Panc1 (cell line): Measurements from ENCODE around the gene LRIG2. TPM values are rescaled to one million over a fixed set of nuclear protein-coding genes. Genes with fewer than 3 reads are reported as not detected.

Experiments used
- ATAC-seq: fragments of 200-7000 bp; cut with Tn5 transposase; 2 replicates; pipeline ENCODE4 v1.9.1; 2020; ENCODE audit warnings: mild to moderate bottlenecking, moderate library complexity
- BruUV-seq: library from RNA; stranded (reverse); fragments of 400-500 nt; replicated peaks from 2 replicates; lab custom pipeline; 2021; lab: Mats Ljungman, UMichigan
- CTCF ChIA-PET: fragments of 300-600 bp; sonication (Branson Sonifier 250); formaldehyde crosslinking; loops from one replicate; lab custom pipeline; 2022; ENCODE audit warnings: antibody characterized with exemption; lab: Charles Lee
- POLR2A ChIA-PET: fragments of 300-600 bp; sonication (Branson Sonifier 250); formaldehyde crosslinking; loops from one replicate; lab custom pipeline; 2022; ENCODE audit warnings: antibody characterized with exemption; lab: Charles Lee
- DNase-seq: peaks from one replicate; pipeline ENCODE4 v3.0.0-alpha.2; 2010; ENCODE audit warnings: low read depth, low spot score
- H3K27ac ChIP-seq: 2 replicates; pipeline ENCODE4 v1.5.1; 2011; ENCODE audit warnings: mild to moderate bottlenecking, low read length, inconsistent platforms
- H3K27me3 ChIP-seq: fragments of 200-500 bp; sonication (Bioruptor generic); 2 replicates; pipeline ENCODE4 v1.6.0; 2014; ENCODE audit warnings: low read length, inconsistent platforms; ENCODE audit not compliant: control insufficient read depth, insufficient read depth
- H3K36me3 ChIP-seq: fragments of 200-500 bp; sonication (Bioruptor generic); 2 replicates; pipeline ENCODE4 v1.5.1; 2014; ENCODE audit warnings: inconsistent platforms, mild to moderate bottlenecking, low read length, moderate library complexity; ENCODE audit not compliant: control insufficient read depth, insufficient read depth
- H3K4me1 ChIP-seq: 2 replicates; pipeline ENCODE4 v1.5.1; 2011; ENCODE audit warnings: inconsistent platforms, mild to moderate bottlenecking, low read length, moderate library complexity; ENCODE audit not compliant: control insufficient read depth, insufficient read depth
- H3K4me3 ChIP-seq, 2 experiments: 2 replicates each; pipeline ENCODE4 v1.5.1; 2011 to 2012; ENCODE audit warnings: low read depth in 2 of 2, low read length in 2 of 2, mild to moderate bottlenecking in 2 of 2, inconsistent platforms in 1 of 2, moderate library complexity in 1 of 2
- H3K9me3 ChIP-seq: fragments of 200-500 bp; sonication (Bioruptor generic); 2 replicates; pipeline ENCODE4 v1.5.1; 2014; ENCODE audit warnings: low read depth, mild to moderate bottlenecking, inconsistent platforms, low read length, moderate library complexity; ENCODE audit not compliant: control insufficient read depth, insufficient read depth
- POLR2AphosphoS5 ChIP-seq: IDR thresholded peaks from 2 replicates; pipeline ENCODE4 v1.6.1; 2012; ENCODE audit warnings: mild to moderate bottlenecking, low read depth, low read length, moderate library complexity
- SIN3A ChIP-seq: IDR thresholded peaks from 2 replicates; pipeline ENCODE4 v1.6.1; 2012; ENCODE audit warnings: low read depth, mild to moderate bottlenecking, low read length, moderate library complexity, borderline replicate concordance; ENCODE audit not compliant: insufficient read depth
- TCF7L2 ChIP-seq: IDR thresholded peaks from 2 replicates; pipeline ENCODE4 v1.6.1; 2011; ENCODE audit warnings: mild to moderate bottlenecking, low read depth, low read length, inconsistent platforms
- in situ Hi-C: cut with HindIII; loops from 2 replicates; pipeline ENCODE4 v1.10.0; 2016; ENCODE audit warnings: low sequenced_read_pairs, low pct_unique_long_range_greater_than_20kb
- intact Hi-C: fragments of 100-400 bp; cut with micrococcal nuclease; formaldehyde crosslinking; loops from one replicate; pipeline ENCODE4 v1.10.0; 2022; ENCODE audit not compliant: unreplicated experiment
- total RNA-seq: library from RNA; stranded (reverse); gene quantifications from one replicate; pipeline ENCODE4 v1.2.1, GENCODE V29; 2021; ENCODE audit not compliant: unreplicated experiment
- TF ChIP-seq, protein P1 (sequence below): fragments of 450-650 bp; IDR thresholded peaks from 2 replicates; pipeline ENCODE4 v1.5.1; 2017; ENCODE audit warnings: mild to moderate bottlenecking
- TF ChIP-seq, protein P2 (sequence below), 2 experiments: IDR thresholded peaks; 2 replicates each; pipeline ENCODE4 v1.6.1; 2011 to 2012; ENCODE audit warnings: low read depth in 2 of 2, control low read depth in 1 of 2, low read length in 1 of 2, mild to moderate bottlenecking in 1 of 2, moderate library complexity in 1 of 2; ENCODE audit not compliant: insufficient read depth in 1 of 2

LRIG2 gene
- total RNA-seq, 1 experiment from 2014 or later: 8.9 TPM

DNA sequence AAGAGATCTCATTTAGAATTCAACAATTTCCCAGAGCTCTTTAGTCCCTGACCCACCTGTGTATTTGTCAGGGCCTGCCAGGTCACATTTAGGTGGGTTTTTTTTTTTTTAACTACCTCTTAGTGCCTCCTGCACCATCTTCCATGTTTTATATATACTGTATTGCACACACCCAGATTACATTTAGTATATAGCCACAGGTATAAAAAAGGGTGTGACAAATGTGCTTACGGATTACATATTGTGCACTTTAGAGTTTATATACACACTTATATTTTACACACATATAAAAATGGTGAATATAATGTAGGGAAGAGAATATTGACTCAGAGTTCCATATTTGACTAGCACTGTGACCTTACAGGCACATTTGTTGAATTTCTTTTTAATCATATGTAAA lies 17.4 kb upstream of the LRIG2 start:
- intact Hi-C loops: no loop called here
- TF ChIP-seq TCF7L2 (no peak), POLR2AphosphoS5 (no peak), SIN3A (no peak)
- TF ChIP-seq, protein P1, sequence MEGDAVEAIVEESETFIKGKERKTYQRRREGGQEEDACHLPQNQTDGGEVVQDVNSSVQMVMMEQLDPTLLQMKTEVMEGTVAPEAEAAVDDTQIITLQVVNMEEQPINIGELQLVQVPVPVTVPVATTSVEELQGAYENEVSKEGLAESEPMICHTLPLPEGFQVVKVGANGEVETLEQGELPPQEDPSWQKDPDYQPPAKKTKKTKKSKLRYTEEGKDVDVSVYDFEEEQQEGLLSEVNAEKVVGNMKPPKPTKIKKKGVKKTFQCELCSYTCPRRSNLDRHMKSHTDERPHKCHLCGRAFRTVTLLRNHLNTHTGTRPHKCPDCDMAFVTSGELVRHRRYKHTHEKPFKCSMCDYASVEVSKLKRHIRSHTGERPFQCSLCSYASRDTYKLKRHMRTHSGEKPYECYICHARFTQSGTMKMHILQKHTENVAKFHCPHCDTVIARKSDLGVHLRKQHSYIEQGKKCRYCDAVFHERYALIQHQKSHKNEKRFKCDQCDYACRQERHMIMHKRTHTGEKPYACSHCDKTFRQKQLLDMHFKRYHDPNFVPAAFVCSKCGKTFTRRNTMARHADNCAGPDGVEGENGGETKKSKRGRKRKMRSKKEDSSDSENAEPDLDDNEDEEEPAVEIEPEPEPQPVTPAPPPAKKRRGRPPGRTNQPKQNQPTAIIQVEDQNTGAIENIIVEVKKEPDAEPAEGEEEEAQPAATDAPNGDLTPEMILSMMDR: no peak
- TF ChIP-seq, protein P2, sequence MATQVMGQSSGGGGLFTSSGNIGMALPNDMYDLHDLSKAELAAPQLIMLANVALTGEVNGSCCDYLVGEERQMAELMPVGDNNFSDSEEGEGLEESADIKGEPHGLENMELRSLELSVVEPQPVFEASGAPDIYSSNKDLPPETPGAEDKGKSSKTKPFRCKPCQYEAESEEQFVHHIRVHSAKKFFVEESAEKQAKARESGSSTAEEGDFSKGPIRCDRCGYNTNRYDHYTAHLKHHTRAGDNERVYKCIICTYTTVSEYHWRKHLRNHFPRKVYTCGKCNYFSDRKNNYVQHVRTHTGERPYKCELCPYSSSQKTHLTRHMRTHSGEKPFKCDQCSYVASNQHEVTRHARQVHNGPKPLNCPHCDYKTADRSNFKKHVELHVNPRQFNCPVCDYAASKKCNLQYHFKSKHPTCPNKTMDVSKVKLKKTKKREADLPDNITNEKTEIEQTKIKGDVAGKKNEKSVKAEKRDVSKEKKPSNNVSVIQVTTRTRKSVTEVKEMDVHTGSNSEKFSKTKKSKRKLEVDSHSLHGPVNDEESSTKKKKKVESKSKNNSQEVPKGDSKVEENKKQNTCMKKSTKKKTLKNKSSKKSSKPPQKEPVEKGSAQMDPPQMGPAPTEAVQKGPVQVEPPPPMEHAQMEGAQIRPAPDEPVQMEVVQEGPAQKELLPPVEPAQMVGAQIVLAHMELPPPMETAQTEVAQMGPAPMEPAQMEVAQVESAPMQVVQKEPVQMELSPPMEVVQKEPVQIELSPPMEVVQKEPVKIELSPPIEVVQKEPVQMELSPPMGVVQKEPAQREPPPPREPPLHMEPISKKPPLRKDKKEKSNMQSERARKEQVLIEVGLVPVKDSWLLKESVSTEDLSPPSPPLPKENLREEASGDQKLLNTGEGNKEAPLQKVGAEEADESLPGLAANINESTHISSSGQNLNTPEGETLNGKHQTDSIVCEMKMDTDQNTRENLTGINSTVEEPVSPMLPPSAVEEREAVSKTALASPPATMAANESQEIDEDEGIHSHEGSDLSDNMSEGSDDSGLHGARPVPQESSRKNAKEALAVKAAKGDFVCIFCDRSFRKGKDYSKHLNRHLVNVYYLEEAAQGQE (IDR thresholded peaks at IDR 0.05; ENCODE audit: insufficient read depth in 1 of 2, low read depth in 2 of 2, low read length in 1 of 2): no peak
- ATAC-seq (no peak), DNase-seq (no peak)
- H3K36me3 ChIP-seq: no peaks in the 10 kb centered on the region
- H3K4me3 ChIP-seq: no peak overlapping the region
- CTCF ChIA-PET: no interaction called here
- no peak overlapping the region for H3K27ac ChIP-seq
- in situ Hi-C loops: no loop called here
- POLR2A ChIA-PET: no interaction called here
- H3K9me3 ChIP-seq: no peaks in the 10 kb centered on the region
- no peaks in the 10 kb centered on the region for H3K27me3 ChIP-seq
- BruUV-seq: no TSS peak
- H3K4me1 ChIP-seq: no peaks in the 10 kb centered on the region

GRCh38 chr1:113057006-113057405 lies 16.0 kb upstream of the LRIG2 start:
- TF ChIP-seq POLR2AphosphoS5: no peak
- no peak for TF ChIP-seq SIN3A
- TF ChIP-seq, protein P1: no peak
- no peak for TF ChIP-seq TCF7L2
- TF ChIP-seq, protein P2 (IDR thresholded peaks at IDR 0.05; ENCODE audit: insufficient read depth in 1 of 2, low read depth in 2 of 2, low read length in 1 of 2): no peak
- DNase-seq (no peak), ATAC-seq (no peak)
- no TSS peak for BruUV-seq
- Histone ChIP-seq H3K36me3 (no peaks in the 10 kb centered on the region), H3K9me3 (no peaks in the 10 kb centered on the region), H3K27me3 (no peaks in the 10 kb centered on the region), H3K4me3 (no peak overlapping the region), H3K27ac (no peak overlapping the region), H3K4me1 (no peaks in the 10 kb centered on the region)
- intact Hi-C loops (no loop called here), in situ Hi-C loops (no loop called here)
- ChIA-PET POLR2A (interaction anchor here (0.6 kb wide), 1 partner anchor 173 kb away, joined by 6 read pairs; no protein-coding TSS in a partner anchor), CTCF (interaction anchor here (1.2 kb wide), 1 partner anchor 176 kb away, joined by 3 read pairs; no protein-coding TSS in a partner anchor)
